NCI-H2171 (cell line): ENCODE results near the gene ZMYND19.
"Not testable (repeated sequence)": the region's sequence is repeated elsewhere in the genome, so short reads cannot be mapped to it uniquely, and the experiment has no call there.

ENCODE experiments used
- DNase-seq: peaks from one replicate; lab custom pipeline; 2025; lab: John Stamatoyannopoulos, UW

The ZMYND19 gene

DNA sequence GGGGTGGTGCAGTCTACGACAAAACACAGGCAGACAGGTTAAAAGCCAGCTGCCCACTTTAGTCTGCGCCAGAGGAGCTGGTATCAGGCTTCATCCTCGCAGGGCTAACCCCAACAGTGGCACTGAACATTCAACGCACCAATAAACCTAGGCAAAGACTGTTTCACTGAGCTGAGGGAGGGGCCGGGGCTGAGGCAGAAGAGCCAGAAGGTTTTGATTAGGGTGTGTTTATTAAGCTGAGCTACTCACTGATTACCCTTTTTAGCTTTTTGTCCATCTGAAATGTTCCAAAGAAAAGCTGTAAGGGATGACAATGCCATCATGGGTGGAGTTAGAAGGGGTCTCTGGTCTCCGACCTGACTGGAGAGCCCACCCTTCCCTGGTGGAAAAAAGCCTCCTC is 1.4 kb downstream of the ZMYND19 start:
- DNase-seq: no peak

DNA sequence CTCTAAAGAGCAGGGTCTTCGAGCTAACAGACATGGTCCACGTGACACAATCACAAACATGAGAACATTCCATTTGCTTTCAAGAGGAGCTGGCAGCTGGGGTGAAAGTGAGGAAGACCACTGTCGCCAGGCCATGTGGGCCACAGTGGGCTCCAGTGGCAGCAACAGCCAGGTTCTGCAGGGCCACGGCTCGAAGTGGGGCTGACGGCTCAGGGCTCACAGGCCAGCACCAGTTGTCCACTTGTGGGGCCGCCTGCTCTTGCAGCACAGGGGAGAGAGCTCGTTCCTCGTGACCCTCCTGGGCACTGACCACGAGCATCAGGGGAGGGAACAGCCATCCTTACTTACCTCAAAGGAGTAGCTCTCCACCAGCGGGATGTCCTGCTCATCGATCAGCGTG is 2.0 kb downstream of the ZMYND19 start:
- no peak for DNase-seq

- DNase-seq: no peak
Measured at GRCh38 chr9:137586854-137587253, 3.5 kb downstream of the ZMYND19 start.

DNA sequence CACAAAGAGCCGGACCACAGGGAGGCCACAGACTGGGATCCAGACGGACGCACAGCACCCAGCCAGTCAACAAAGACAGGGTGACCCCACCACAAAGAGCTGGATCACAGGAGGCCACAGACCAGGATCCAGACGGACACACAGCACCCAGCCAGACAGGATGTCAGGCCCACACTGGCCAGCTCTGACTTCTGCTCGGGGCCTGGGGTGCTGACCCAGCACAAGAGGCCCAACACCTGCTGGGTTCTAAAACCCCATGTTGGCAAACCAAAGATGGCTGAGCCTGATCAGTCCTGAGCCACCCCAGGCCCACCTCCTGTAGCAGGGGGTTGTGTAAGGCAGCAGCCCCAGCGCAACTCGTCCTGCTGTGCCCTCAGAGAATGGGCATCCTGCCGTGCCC is 6.4 kb downstream of the ZMYND19 start:
- DNase-seq: no peak

GRCh38 chr9:137583347-137583746 is 7.0 kb downstream of the ZMYND19 start:
- DNase-seq: no peak

DNA sequence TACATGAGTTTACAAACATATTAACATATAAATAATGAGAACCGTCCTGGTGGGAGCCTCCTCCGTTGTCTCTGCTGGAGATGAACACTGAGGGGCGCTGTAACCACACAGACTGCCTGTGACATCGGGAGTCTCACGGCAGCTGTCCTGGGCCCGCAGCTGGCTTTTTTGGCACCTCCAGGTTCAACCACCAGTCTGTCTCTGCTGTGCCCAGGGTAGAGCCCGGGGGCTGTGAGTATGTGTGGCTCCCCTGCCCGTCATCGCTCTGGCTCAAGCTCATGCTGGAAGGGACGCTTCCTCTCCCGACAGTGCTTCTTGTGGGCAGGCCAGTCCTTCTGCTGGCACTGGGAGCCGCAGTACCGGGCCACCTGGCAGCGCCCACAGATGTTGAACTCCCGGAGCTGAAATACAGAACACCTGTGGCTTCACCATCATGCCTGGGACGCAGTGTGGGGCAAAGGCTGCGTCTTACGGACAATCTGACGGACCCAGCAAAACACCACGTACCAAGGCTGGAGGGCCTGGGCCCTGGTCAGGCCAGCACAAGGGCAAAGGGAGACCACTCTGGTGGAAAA is 7.9 kb downstream of the ZMYND19 start:
- no peak for DNase-seq

DNA sequence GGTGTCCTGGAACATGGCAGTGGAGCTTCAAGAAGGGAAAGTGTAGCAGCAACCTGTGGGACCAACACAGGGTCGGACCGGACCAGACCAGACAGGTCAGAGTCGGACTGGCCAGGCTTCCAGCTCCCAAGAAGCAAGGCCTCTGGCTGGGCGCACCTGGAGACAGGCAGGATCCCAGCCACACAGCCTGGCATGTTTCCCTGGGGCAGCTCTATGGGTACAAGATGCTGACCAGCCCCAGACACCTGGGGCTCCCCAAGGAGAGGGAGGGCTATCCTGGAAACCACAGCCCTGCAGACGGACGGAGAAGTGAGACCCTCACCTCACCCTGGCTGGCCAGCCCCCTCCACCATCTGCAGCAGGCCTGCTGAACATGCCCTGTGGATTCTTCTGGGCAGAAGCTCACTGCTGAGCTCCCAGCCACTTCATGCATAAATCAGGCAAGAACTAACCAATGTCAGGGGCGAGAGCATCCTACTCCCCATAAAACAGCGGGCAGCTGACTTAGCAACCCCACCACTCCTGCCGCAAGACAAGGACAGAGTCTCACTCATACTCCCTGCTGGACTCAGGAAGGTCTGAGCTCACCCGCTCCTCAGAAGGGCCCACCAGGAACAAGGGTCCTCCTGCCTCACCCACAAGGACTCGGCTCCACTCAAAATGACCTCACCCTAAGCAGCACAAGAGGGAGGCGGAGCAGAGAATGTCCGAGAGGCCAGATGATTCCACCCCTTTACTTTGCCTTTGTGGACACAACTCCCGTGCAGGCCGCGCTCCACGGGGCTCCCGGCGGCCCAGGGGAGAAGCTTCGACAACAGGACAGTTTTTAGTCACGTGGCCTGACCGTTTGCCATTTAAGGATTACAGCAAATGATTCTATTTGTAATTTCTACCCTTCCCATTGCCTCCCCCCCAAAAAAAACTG is 8.7 kb downstream of the ZMYND19 start:
- DNase-seq: no peak

GRCh38 chr9:137580954-137581322 is 9.4 kb downstream of the ZMYND19 start:
- DNase-seq: no peak

DNA sequence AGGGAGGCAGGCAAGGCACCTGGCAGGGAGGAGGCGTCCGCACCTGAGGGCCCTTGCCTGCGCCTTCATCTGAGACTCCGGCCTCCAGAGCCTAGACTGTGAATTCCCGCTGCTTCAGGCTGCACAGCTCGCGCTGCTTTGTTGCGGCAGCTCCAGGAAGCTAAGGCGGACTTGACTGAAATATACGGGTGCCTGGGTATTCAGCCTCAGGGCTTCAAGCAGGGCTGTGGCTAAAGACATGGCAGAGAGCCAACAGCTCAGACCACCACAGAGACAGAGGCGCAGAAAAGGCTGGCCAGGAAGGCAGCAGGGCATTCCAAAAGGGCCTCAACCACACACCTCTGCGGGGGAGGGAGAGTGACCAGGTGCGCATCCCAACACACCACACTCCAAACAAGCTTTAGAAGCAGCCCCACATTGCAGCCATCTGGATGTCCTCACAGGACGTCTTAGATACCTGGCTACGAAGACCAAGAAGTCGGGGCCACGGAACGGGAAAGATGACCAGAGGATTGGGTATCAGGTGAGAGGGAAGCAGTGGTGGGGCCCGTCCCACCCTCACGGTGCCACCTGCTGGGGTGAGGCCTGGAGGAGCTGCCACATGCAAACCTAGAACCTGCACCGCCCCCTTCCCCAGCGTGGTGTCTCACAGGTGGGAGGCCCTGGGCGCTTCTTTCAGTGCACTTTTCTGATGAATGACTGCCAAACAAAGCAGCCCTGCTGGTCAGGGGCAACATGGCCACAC is 9.9 kb downstream of the ZMYND19 start:
- DNase-seq: no peak

GRCh38 chr9:137579259-137579604 is 11.1 kb downstream of the ZMYND19 start:
- DNase-seq: no peak

DNA sequence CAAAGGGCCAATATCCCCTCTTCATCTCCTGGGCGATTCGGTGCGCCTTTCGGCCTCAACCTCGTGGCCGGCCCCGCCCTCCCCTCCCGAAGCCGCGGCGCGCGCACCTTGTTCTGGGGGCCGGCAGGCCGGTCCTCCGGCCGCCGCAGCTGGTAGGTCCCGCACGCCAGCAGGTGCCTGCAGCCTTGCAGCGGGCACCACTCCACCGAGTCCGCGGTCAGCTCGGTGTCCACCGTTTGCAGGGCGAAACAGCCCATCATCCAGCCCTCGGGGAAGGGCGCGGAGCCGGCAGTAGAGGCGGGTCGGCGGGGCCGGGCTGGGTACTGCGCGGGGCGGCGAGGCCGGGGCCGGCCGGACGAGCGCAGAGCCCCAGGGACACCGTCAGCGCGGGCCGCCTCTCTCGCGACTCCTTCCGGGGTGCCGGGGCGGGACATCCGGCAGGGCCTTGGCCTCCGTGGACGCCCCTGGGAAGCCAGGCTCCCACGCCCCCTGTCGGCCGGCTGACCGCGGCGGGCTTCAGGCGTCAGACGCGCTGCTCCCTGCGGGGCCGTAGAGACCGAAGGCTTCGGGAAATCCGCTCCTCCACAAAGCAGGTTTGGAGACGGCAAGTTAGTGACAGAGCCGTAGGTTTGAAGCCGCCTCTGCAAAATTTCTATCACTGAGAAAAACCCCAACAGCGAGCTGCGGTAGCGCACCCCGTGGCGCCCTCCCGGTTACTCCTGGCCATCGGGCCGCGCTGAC is 11.6 kb downstream of the ZMYND19 start, which contains the start of gene DPH7:
Gene DPH7 (minus strand): TSS at position 408 of the 741 bp plus-strand sequence. CDS start 148 bp downstream, at position 260.
- DNase-seq: peak; percentile 97

GRCh38 chr9:137575716-137576411 is 14.4 kb downstream of the ZMYND19 start:
- DNase-seq: no peak

- DNase-seq: no peak
Measured at GRCh38 chr9:137575364-137575715, 15.0 kb downstream of the ZMYND19 start.

GRCh38 chr9:137574192-137574591 is 16.1 kb downstream of the ZMYND19 start:
- no peak for DNase-seq

DNA sequence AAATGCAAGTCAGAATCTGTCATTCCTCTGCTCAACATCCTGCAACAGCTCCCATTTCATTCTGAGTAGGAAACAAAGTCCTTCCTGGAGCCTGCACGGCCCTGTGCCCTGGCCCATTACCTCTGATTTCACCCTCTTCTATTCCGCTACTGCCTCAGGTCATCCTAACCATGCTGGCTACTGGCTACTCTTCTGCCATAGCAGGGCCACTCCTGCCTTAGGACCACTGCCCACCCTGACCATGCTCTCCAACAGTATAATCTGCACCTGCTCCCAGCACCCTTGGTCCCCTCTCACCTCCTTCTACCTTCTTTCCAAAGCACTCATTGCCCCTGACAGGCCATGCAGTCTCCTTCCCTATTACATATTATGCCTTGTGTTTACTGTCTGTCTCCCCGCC is 19.7 kb downstream of the ZMYND19 start:
- no peak for DNase-seq

DNA sequence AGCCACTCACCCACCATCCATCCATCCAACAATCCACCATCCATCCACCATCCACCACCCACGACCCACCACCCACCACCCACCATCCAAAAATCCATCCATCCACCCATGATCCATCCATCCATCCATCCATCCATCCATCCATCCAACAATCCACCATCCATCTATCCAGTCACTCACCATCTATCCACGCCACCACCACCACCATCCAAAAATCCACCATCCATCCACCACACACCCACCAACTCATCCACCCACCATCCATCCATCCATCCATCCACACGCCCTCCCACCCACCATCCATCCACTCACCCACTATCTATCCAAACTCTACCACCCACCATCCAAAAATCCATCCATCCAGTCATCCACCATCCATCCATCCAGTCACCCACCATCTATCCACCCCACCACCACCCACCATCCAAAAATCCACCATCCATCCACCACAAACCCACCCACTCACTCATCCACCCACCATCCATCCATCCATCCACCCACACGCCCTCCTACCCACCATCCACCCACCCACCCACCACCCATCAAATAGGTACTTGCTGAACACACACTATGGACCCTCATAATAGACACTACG is 20.6 kb downstream of the ZMYND19 start:
- DNase-seq: no peak

DNA sequence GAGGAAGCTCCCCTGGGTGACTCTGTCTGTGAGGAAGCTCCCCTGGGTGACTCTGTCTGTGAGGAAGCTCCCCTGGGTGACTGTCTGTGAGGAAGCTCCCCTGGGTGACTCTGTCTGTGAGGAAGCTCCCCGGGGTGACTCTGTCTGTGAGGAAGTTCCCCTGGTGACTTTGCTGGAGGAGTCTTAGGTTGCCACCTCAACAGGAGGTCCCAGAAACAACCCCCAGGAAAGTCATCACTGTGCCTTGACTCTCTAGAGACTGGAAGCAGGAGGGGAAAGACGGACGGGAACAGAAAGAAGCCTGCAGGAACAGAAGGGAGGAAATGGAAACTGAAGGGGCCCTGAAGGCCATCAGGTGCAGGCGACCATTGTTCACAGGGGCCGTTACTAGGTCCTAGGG is 21.9 kb downstream of the ZMYND19 start:
- not testable (repeated sequence) for DNase-seq

DNA sequence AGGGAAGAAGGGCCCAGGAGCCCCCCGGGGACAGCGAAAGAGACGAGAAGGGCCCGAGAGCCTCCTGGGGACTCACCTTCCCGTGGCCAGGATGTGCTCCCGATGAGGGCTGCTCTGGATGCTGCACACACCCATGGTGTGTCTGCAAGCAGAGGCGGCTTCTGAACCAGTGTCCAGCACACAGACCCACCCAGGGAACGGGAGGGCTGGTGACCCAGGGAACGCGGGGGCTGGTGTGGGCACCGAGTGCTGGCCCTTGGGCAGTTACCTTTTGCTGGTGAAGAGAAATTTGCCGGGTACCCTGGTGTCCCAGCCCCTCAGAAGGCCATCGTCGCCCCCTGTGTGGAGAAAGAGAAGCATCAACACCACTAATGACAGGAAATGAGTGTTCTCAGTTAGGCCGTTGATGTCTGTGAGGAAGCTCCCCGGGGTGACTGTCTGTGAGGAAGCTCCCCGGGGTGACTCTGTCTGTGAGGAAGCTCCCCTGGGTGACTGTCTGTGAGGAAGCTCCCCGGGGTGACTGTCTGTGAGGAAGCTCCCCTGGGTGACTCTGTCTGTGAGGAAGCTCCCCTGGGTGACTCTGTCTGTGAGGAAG is 25.4 kb downstream of the ZMYND19 start:
- no peak for DNase-seq

- no peak for DNase-seq
Measured at GRCh38 chr9:137564134-137564533, 26.2 kb downstream of the ZMYND19 start.

DNA sequence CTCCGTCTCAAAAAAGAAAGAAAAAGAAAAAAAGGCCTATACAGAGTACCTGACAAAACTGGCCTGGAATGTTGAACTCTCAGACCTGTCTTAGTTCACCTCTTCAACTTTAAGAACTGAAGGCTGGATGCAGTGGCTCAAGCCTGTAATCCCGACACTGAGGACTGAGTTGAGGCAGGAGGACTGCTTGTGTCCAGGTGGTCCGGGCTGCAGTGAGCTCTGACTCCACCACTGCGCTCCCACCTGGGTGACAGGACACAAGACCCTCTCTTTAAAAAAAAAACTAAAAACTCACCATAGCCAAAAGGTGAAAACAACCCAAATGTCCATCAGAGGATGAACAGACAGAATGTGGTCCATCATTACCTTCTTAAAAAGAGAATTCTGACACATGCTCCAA is 32.2 kb downstream of the ZMYND19 start:
- no peak for DNase-seq
